ENCODE measurements around the gene GREM1. TPM values are rescaled to one million over a fixed set of nuclear protein-coding genes. Genes with fewer than 3 reads are reported as not detected.

Gene GREM1
- total RNA-seq, 1 experiment from 2014 or later, result 0.66 TPM

DNA sequence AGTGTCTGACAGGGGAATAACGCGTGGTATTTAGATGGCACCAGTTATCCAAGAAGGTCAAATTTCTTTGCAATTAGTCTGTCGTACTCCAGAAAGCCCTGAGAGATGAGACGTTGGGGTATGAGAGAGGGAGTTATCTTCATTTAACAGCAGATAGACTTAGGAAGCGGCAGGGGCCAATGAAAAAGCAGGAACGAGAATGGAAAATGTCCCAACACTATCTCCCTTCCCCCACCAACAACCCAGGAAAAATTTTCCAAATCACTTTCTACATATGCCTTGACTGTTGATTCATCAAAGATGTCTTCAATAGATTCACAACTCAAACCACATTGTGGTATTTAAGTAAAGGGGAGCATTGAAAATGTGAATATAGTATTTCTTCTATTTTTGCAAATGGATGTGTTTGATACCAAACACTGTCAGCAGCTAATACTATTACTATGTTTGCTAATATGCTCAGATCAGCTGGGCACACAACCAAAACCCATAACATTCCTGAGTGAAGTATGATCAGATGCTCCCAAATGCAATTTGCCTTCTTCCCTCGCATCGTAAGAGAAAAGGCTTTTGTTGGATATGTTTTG lies 13.3 kb upstream of the GREM1 start:
- H4K20me1 ChIP-seq (ENCODE audit: insufficient read depth), result no peaks in the 10 kb centered on the region
- no peaks in the 10 kb centered on the region for H3K27me3 ChIP-seq (ENCODE audit: insufficient read depth, low read length)
- RAD21 ChIA-PET (ENCODE audit: low non-redundant PET in 1 of 2, low total read pairs in 2 of 2, uncharacterized antibody in 2 of 2, unreplicated experiment in 2 of 2), result no interaction called here
- peaks cover 0 to 8% of the 10 kb centered on the region in 2 experiments; a peak in 3 of 4 replicates for H3K4me1 ChIP-seq (ENCODE audit: control insufficient read depth in 1 of 2, insufficient read depth in 2 of 2, low read length in 2 of 2)
- no peaks in the 10 kb centered on the region for H3K36me3 ChIP-seq (ENCODE audit: control insufficient read depth in 1 of 2, insufficient read depth in 2 of 2, low read length in 2 of 2)
- intact Hi-C loops (cut with micrococcal nuclease), result no loop called here
- no peak overlapping the region for H3K27ac ChIP-seq (ENCODE audit: low read depth, low read length)
- no peak overlapping the region for H3K9ac ChIP-seq (ENCODE audit: low read length)
- H2AFZ ChIP-seq (ENCODE audit: low read depth, low read length, poor library complexity, severe bottlenecking), result no peak overlapping the region
- POLR2A ChIA-PET, result no interaction called here
- H3K4me2 ChIP-seq (ENCODE audit: low read length), result no peak overlapping the region
- DNase-seq (ENCODE audit: low read depth, low spot score), result no peak
- no peaks in the 10 kb centered on the region for H3K9me2 ChIP-seq (ENCODE audit: insufficient read depth)
- no peaks in the 10 kb centered on the region for H3K9me3 ChIP-seq (ENCODE audit: control insufficient read depth in 1 of 2, insufficient read depth in 1 of 2, low read depth in 1 of 2, low read length in 2 of 2)
- no peak for ATAC-seq
- H3K4me3 ChIP-seq (replicated peaks in 1 of 2; ENCODE audit: low read depth in 1 of 2, low read length in 2 of 2), result no peak overlapping the region
- CTCF ChIA-PET, result no interaction called here
- BruUV-seq (replicated peaks), result no TSS peak
- no peaks in the 10 kb centered on the region for H3K79me2 ChIP-seq (ENCODE audit: insufficient read depth, low read length)
- TF ChIP-seq FOSL1 (IDR thresholded peaks at IDR 0.05; ENCODE audit: low read depth) (no peak), POLR2AphosphoS5 (IDR thresholded peaks at IDR 0.05; ENCODE audit: low read depth, low read length) (no peak), YY1 (IDR thresholded peaks at IDR 0.05; ENCODE audit: extremely low read depth, insufficient replicate concordance, low read depth, low read length) (no peak), SRF (IDR thresholded peaks at IDR 0.05; ENCODE audit: low read depth) (no peak), ELF1 (IDR thresholded peaks at IDR 0.05; ENCODE audit: borderline replicate concordance, low read depth) (no peak), POLR2A (IDR thresholded peaks at IDR 0.05; ENCODE audit: borderline replicate concordance, extremely low read depth, insufficient read depth, insufficient read length) (no peak), CEBPB (IDR thresholded peaks at IDR 0.05; ENCODE audit: low read depth) (no peak), ZFX (IDR thresholded peaks at IDR 0.05) (no peak), TCF7L2 (IDR thresholded peaks at IDR 0.05; ENCODE audit: borderline replicate concordance, extremely low read depth, insufficient read depth, insufficient read length) (no peak), ATF3 (IDR thresholded peaks at IDR 0.05) (no peak), RAD21 (IDR thresholded peaks at IDR 0.05; ENCODE audit: low read depth) (no peak), CBX3 (IDR thresholded peaks at IDR 0.05; ENCODE audit: low read depth) (no peak), SIN3A (IDR thresholded peaks at IDR 0.05; ENCODE audit: low read depth) (no peak), JUND (IDR thresholded peaks at IDR 0.05) (no peak), SP1 (IDR thresholded peaks at IDR 0.05; ENCODE audit: low read depth) (no peak)
- TF ChIP-seq, protein P1, sequence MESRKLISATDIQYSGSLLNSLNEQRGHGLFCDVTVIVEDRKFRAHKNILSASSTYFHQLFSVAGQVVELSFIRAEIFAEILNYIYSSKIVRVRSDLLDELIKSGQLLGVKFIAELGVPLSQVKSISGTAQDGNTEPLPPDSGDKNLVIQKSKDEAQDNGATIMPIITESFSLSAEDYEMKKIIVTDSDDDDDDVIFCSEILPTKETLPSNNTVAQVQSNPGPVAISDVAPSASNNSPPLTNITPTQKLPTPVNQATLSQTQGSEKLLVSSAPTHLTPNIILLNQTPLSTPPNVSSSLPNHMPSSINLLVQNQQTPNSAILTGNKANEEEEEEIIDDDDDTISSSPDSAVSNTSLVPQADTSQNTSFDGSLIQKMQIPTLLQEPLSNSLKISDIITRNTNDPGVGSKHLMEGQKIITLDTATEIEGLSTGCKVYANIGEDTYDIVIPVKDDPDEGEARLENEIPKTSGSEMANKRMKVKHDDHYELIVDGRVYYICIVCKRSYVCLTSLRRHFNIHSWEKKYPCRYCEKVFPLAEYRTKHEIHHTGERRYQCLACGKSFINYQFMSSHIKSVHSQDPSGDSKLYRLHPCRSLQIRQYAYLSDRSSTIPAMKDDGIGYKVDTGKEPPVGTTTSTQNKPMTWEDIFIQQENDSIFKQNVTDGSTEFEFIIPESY (IDR thresholded peaks at IDR 0.05; ENCODE audit: extremely low read depth, insufficient replicate concordance, low read length), result no peak
- TF ChIP-seq, protein P2, sequence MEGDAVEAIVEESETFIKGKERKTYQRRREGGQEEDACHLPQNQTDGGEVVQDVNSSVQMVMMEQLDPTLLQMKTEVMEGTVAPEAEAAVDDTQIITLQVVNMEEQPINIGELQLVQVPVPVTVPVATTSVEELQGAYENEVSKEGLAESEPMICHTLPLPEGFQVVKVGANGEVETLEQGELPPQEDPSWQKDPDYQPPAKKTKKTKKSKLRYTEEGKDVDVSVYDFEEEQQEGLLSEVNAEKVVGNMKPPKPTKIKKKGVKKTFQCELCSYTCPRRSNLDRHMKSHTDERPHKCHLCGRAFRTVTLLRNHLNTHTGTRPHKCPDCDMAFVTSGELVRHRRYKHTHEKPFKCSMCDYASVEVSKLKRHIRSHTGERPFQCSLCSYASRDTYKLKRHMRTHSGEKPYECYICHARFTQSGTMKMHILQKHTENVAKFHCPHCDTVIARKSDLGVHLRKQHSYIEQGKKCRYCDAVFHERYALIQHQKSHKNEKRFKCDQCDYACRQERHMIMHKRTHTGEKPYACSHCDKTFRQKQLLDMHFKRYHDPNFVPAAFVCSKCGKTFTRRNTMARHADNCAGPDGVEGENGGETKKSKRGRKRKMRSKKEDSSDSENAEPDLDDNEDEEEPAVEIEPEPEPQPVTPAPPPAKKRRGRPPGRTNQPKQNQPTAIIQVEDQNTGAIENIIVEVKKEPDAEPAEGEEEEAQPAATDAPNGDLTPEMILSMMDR (IDR thresholded peaks at IDR 0.05 in 2 of 3, conservative IDR thresholded peaks at IDR 0.05 in 1 of 3; ENCODE audit: borderline replicate concordance in 1 of 3, insufficient read depth in 1 of 3, low read depth in 2 of 3, low read length in 2 of 3), result no peak
- TF ChIP-seq, protein P3, sequence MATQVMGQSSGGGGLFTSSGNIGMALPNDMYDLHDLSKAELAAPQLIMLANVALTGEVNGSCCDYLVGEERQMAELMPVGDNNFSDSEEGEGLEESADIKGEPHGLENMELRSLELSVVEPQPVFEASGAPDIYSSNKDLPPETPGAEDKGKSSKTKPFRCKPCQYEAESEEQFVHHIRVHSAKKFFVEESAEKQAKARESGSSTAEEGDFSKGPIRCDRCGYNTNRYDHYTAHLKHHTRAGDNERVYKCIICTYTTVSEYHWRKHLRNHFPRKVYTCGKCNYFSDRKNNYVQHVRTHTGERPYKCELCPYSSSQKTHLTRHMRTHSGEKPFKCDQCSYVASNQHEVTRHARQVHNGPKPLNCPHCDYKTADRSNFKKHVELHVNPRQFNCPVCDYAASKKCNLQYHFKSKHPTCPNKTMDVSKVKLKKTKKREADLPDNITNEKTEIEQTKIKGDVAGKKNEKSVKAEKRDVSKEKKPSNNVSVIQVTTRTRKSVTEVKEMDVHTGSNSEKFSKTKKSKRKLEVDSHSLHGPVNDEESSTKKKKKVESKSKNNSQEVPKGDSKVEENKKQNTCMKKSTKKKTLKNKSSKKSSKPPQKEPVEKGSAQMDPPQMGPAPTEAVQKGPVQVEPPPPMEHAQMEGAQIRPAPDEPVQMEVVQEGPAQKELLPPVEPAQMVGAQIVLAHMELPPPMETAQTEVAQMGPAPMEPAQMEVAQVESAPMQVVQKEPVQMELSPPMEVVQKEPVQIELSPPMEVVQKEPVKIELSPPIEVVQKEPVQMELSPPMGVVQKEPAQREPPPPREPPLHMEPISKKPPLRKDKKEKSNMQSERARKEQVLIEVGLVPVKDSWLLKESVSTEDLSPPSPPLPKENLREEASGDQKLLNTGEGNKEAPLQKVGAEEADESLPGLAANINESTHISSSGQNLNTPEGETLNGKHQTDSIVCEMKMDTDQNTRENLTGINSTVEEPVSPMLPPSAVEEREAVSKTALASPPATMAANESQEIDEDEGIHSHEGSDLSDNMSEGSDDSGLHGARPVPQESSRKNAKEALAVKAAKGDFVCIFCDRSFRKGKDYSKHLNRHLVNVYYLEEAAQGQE (IDR thresholded peaks at IDR 0.05; ENCODE audit: low read depth), result no peak
- TF ChIP-seq, protein P4, sequence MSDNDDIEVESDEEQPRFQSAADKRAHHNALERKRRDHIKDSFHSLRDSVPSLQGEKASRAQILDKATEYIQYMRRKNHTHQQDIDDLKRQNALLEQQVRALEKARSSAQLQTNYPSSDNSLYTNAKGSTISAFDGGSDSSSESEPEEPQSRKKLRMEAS (IDR thresholded peaks at IDR 0.05), result no peak

Data from HCT116 (cell line).